Measurements from ENCODE around the gene SORCS1.

DNA sequence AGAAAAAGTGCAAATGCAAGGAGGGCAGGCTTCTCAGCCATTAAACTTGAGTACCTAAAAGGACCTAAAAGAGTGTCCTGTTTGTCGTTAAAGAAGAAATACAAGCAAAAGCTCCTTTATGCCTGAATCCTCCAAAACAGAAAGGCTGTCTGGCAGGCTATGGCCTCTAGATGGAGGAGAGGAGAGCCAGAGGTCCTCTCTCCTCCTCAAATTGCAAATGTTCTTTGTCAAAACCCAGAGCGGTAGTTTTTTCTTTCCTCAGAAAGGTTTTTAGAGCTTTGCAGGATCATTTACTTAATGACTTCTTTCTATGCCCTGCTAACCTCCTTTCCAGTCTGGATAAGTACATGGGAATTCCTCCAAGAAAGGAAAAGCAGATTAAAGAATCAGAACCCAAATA lies 1.9 kb upstream of the SORCS1 start:
- TF ChIP-seq, protein P1, sequence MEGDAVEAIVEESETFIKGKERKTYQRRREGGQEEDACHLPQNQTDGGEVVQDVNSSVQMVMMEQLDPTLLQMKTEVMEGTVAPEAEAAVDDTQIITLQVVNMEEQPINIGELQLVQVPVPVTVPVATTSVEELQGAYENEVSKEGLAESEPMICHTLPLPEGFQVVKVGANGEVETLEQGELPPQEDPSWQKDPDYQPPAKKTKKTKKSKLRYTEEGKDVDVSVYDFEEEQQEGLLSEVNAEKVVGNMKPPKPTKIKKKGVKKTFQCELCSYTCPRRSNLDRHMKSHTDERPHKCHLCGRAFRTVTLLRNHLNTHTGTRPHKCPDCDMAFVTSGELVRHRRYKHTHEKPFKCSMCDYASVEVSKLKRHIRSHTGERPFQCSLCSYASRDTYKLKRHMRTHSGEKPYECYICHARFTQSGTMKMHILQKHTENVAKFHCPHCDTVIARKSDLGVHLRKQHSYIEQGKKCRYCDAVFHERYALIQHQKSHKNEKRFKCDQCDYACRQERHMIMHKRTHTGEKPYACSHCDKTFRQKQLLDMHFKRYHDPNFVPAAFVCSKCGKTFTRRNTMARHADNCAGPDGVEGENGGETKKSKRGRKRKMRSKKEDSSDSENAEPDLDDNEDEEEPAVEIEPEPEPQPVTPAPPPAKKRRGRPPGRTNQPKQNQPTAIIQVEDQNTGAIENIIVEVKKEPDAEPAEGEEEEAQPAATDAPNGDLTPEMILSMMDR (IDR thresholded peaks at IDR 0.05), result peak; percentile 47
- no peak for TF ChIP-seq EZH2phosphoT487 (IDR thresholded peaks at IDR 0.05)

All from neural progenitor cell (in vitro differentiated cells).